Germinal center (tissue), 1 donor: ENCODE results near the gene GRID2.

Source experiments
- DNase-seq: peaks from one replicate; pipeline ENCODE4 v3.0.0; 2012; ENCODE audit warnings: mixed read lengths, low spot score

The GRID2 gene

GRCh38 chr4:92524131-92524530, 220.4 kb downstream of the GRID2 start:
- DNase-seq, result no peak

- no peak for DNase-seq
These were observed 224.8 kb downstream of the GRID2 start for GRCh38 chr4:92528541-92528940.

GRCh38 chr4:92529510-92529909, 225.7 kb downstream of the GRID2 start:
- no peak for DNase-seq

- DNase-seq, result no peak
These were observed 231.8 kb downstream of the GRID2 start for GRCh38 chr4:92535599-92535998.

- DNase-seq, result no peak
These were observed 247.8 kb downstream of the GRID2 start for GRCh38 chr4:92551616-92552015.

- no peak for DNase-seq
These were observed 262.5 kb downstream of the GRID2 start for GRCh38 chr4:92566269-92566668.

GRCh38 chr4:92580816-92581215, 277.1 kb downstream of the GRID2 start:
- no peak for DNase-seq

- DNase-seq, result no peak
These were observed 295.3 kb downstream of the GRID2 start for GRCh38 chr4:92599044-92599443.

GRCh38 chr4:92600638-92601037, 296.9 kb downstream of the GRID2 start:
- DNase-seq, result no peak

GRCh38 chr4:92606227-92606626, 302.5 kb downstream of the GRID2 start:
- no peak for DNase-seq

GRCh38 chr4:92615049-92615448, 311.3 kb downstream of the GRID2 start:
- DNase-seq, result no peak

- no peak for DNase-seq
These were observed 315.2 kb downstream of the GRID2 start for GRCh38 chr4:92618968-92619367.

- DNase-seq, result no peak
These were observed 325.5 kb downstream of the GRID2 start for GRCh38 chr4:92629302-92629701.

- DNase-seq, result no peak
These were observed 331.1 kb downstream of the GRID2 start for GRCh38 chr4:92634882-92635281.

GRCh38 chr4:92636038-92636806, 332.5 kb downstream of the GRID2 start:
- no peak for DNase-seq

GRCh38 chr4:92641409-92641808, 337.6 kb downstream of the GRID2 start:
- DNase-seq, result no peak

GRCh38 chr4:92646826-92647225, 343.1 kb downstream of the GRID2 start:
- no peak for DNase-seq

GRCh38 chr4:92651536-92651935, 347.8 kb downstream of the GRID2 start:
- DNase-seq, result no peak

GRCh38 chr4:92654084-92654483, 350.3 kb downstream of the GRID2 start:
- DNase-seq, result no peak

GRCh38 chr4:92657695-92658094, 353.9 kb downstream of the GRID2 start:
- DNase-seq, result no peak

GRCh38 chr4:92658318-92658717, 354.6 kb downstream of the GRID2 start:
- DNase-seq, result no peak

GRCh38 chr4:92677805-92678204, 374.0 kb downstream of the GRID2 start:
- DNase-seq, result no peak

GRCh38 chr4:92678292-92678691, 374.5 kb downstream of the GRID2 start:
- DNase-seq, result no peak

GRCh38 chr4:92679149-92679548, 375.4 kb downstream of the GRID2 start:
- DNase-seq, result no peak
